Upper lobe of left lung (tissue), 6 donors: ENCODE measurements around the gene ARHGEF19. TPM values are rescaled to one million over a fixed set of nuclear protein-coding genes. Genes with fewer than 3 reads are reported as not detected.
A peak's percentile ranks its signal among the peaks of the same experiment; 100 is the strongest.

Source experiments
- ATAC-seq, 2 donors: fragments of 200-7000 bp; cut with Tn5 transposase; one replicate each; pipeline ENCODE4 v1.9.1; 2022; ENCODE audit warnings: mild to moderate bottlenecking in 2 of 2, moderate library complexity in 2 of 2; ENCODE audit not compliant: low FRiP score in 2 of 2
- DNase-seq, 2 donors: peaks; one replicate each; pipeline ENCODE4 v3.0.0-alpha.2; 2019 to 2020
- H3K27ac ChIP-seq, 4 donors: fragments of 200-600 bp; sonication (generic); one replicate each; pipeline ENCODE4 v1.5.1; 2016 to 2019
- H3K27me3 ChIP-seq, 4 donors: fragments of 200-600 bp; sonication (generic); one replicate each; pipeline ENCODE4 v1.5.1; 2017 to 2019
- H3K36me3 ChIP-seq, 4 donors: fragments of 200-600 bp; sonication (generic); one replicate each; pipeline ENCODE4 v1.5.1; 2016 to 2019
- H3K4me1 ChIP-seq, 4 donors: fragments of 200-600 bp; sonication (generic); one replicate each; pipeline ENCODE4 v1.5.1; 2018 to 2019
- H3K4me3 ChIP-seq, 4 donors: fragments of 200-600 bp; sonication (generic); one replicate each; pipeline ENCODE4 v1.5.1; 2017 to 2019; ENCODE audit warnings: mild to moderate bottlenecking in 2 of 4, moderate library complexity in 1 of 4
- H3K9me3 ChIP-seq, 4 donors: fragments of 200-600 bp; sonication (generic); one replicate each; pipeline ENCODE4 v1.5.1; 2018 to 2019
- CTCF ChIP-seq, 6 experiments: fragments of 450-650 bp in 4 of 6; fragments of 200-600 bp in 2 of 6; sonication (generic) in 2 of 6; IDR thresholded peaks; one replicate each; pipeline ENCODE4 v1.5.1; 2016 to 2019; ENCODE audit warnings: antibody characterized with exemption in 6 of 6
- EP300 ChIP-seq, 4 donors: sonication (generic); formaldehyde crosslinking; IDR thresholded peaks; one replicate each; pipeline ENCODE4 v1.5.1; 2017; ENCODE audit warnings: antibody characterized with exemption in 4 of 4, control low read depth in 2 of 4
- POLR2A ChIP-seq, 4 donors: fragments of 450-650 bp; IDR thresholded peaks; one replicate each; pipeline ENCODE4 v1.5.1; 2016 to 2017; ENCODE audit warnings: antibody characterized with exemption in 4 of 4, mild to moderate bottlenecking in 2 of 4
- POLR2AphosphoS5 ChIP-seq, 2 donors: sonication (generic); formaldehyde crosslinking; IDR thresholded peaks; one replicate each; pipeline ENCODE4 v1.5.1; 2017; ENCODE audit warnings: antibody characterized with exemption in 2 of 2
- WGBS, 2 donors: methylation state at CpG; one replicate each; pipeline ENCODE4 v1.1.5; 2017 to 2018; 5-methylcytosine and 5-hydroxymethylcytosine counted together
- total RNA-seq, 6 donors: library from RNA; depleted of rRNA in 4 of 6; stranded (reverse); fragments of >200 nt in 4 of 6; gene quantifications; one replicate each; pipeline versions ENCODE4 v1.1.0 to v1.2.1, GENCODE V29; 2016 to 2021
- donor health status: DM: no; HTN: no; CAD: no; lungs with moderate emphysema.
- donor health status: DM: no; HTN: yes; CAD: no; lungs with severe emphysema.

Gene ARHGEF19
- total RNA-seq, 6 donors from 2014 or later = 3.5 to 70.2 (median 12.6) TPM

GRCh38 chr1:16183179-16183578 is 29.3 kb downstream of the ARHGEF19 start:
- TF ChIP-seq CTCF (IDR thresholded peaks at IDR 0.05) (no peak), POLR2A (IDR thresholded peaks at IDR 0.05) (no peak), POLR2AphosphoS5 (IDR thresholded peaks at IDR 0.05) (peak; percentile 48 to 65), EP300 (IDR thresholded peaks at IDR 0.05) (peak in 1 of 4 donors; percentile 74)
- 55 to 67% methylated on average over 12 to 13 of the region's 13 CpGs for WGBS, 2 donors

GRCh38 chr1:16181887-16182719 is 30.3 kb downstream of the ARHGEF19 start:
- ATAC-seq (peak; percentile 92), DNase-seq (peak; percentile 89 to 93)
- H3K4me1 ChIP-seq = peaks cover 31 to 43% (median 35%) of the 10 kb centered on the region in 4 donors
- no peaks in the 10 kb centered on the region for H3K9me3 ChIP-seq
- no peaks in the 10 kb centered on the region for H3K36me3 ChIP-seq
- TF ChIP-seq POLR2A (IDR thresholded peaks at IDR 0.05) (peak in 1 of 4 donors; percentile 52), EP300 (IDR thresholded peaks at IDR 0.05) (peak in 2 of 4 donors; percentile 49 to 94), CTCF (IDR thresholded peaks at IDR 0.05) (peak in 1 of 6 experiments; percentile 13), POLR2AphosphoS5 (IDR thresholded peaks at IDR 0.05) (peak; percentile 90 to 91)
- H3K27ac ChIP-seq = peak overlapping the region; percentile 87 to 93 (median 92)
- no peak overlapping the region for H3K4me3 ChIP-seq
- no peaks in the 10 kb centered on the region for H3K27me3 ChIP-seq
- WGBS, 2 donors = 29 to 45% methylated on average over 13 to 17 of the region's 18 CpGs

More at GRCh38 chr1:16183179-16183578, 29.3 kb downstream of the ARHGEF19 start:
- ATAC-seq = peak; percentile 66 to 84
- DNase-seq = peak in 1 of 2 donors; percentile 91
- Histone ChIP-seq H3K9me3 (no peaks in the 10 kb centered on the region), H3K27ac (peak overlapping the region; percentile 87 to 93 (median 92)), H3K4me3 (no peak overlapping the region), H3K36me3 (no peaks in the 10 kb centered on the region), H3K27me3 (no peaks in the 10 kb centered on the region), H3K4me1 (peaks cover 35 to 49% (median 39%) of the 10 kb centered on the region in 4 donors)

- H3K36me3 ChIP-seq = no peaks in the 10 kb centered on the region
- H3K27me3 ChIP-seq = no peaks in the 10 kb centered on the region
- no peak overlapping the region for H3K4me3 ChIP-seq
- no peak for TF ChIP-seq POLR2AphosphoS5 (IDR thresholded peaks at IDR 0.05)
- no peak for TF ChIP-seq CTCF (IDR thresholded peaks at IDR 0.05)
- no peak for TF ChIP-seq POLR2A (IDR thresholded peaks at IDR 0.05)
- no peak for TF ChIP-seq EP300 (IDR thresholded peaks at IDR 0.05)
- H3K27ac ChIP-seq = peak overlapping the region in 2 of 4 donors; percentile 87 to 91
- H3K4me1 ChIP-seq = peaks cover 47 to 60% (median 50%) of the 10 kb centered on the region in 4 donors
- no peaks in the 10 kb centered on the region for H3K9me3 ChIP-seq
- DNase-seq (no peak), ATAC-seq (no peak)
- 82 to 90% methylated on average over 13 of the region's 13 CpGs for WGBS, 2 donors
These were observed 32.1 kb downstream of the ARHGEF19 start for GRCh38 chr1:16180291-16180824.

GRCh38 chr1:16178596-16179497 is 33.6 kb downstream of the ARHGEF19 start:
- ATAC-seq (no peak), DNase-seq (peak in 1 of 2 donors; percentile 80)
- no peaks in the 10 kb centered on the region for H3K9me3 ChIP-seq
- H3K36me3 ChIP-seq = no peaks in the 10 kb centered on the region
- no peak overlapping the region for H3K4me3 ChIP-seq
- TF ChIP-seq POLR2A (IDR thresholded peaks at IDR 0.05) = peak in 1 of 4 donors; percentile 13
- TF ChIP-seq POLR2AphosphoS5 (IDR thresholded peaks at IDR 0.05) = peak in 1 of 2 donors; percentile 16
- peak in 1 of 4 donors; percentile 11 for TF ChIP-seq EP300 (IDR thresholded peaks at IDR 0.05)
- TF ChIP-seq CTCF (IDR thresholded peaks at IDR 0.05) = no peak
- WGBS, 2 donors = 68 to 71% methylated on average over 19 of the region's 19 CpGs
- H3K4me1 ChIP-seq = peaks cover 55 to 70% (median 62%) of the 10 kb centered on the region in 4 donors
- H3K27ac ChIP-seq = peak overlapping the region in 3 of 4 donors; percentile 32 to 49 (median 37)
- no peaks in the 10 kb centered on the region for H3K27me3 ChIP-seq
